Right cardiac atrium (tissue), 5 donors: ENCODE results near the gene BFSP1. TPM values are rescaled to one million over a fixed set of nuclear protein-coding genes. Genes with fewer than 3 reads are reported as not detected.

Experiments used
- ATAC-seq, 2 donors: fragments of 200-7000 bp; cut with Tn5 transposase; one replicate each; pipeline versions ENCODE4 v1.8.0 to v1.9.1; 2020; ENCODE audit warnings: moderate library complexity in 2 of 2, mild to moderate bottlenecking in 1 of 2
- DNase-seq, 3 donors: peaks; one replicate each; pipeline ENCODE4 v3.0.0-alpha.2; 2020
- H3K27ac ChIP-seq: one replicate; pipeline ENCODE4 v1.5.1; 2013; ENCODE audit warnings: mild to moderate bottlenecking, low read length, control low read depth, moderate library complexity
- H3K27me3 ChIP-seq: one replicate; pipeline ENCODE4 v1.6.1; 2013; ENCODE audit not compliant: control insufficient read depth, insufficient read depth
- H3K4me1 ChIP-seq: one replicate; pipeline ENCODE4 v1.6.1; 2013; ENCODE audit warnings: low read length; ENCODE audit not compliant: control insufficient read depth, insufficient read depth
- H3K4me3 ChIP-seq: one replicate; pipeline ENCODE4 v1.5.1; 2013; ENCODE audit warnings: low read length, control low read depth
- H3K9me3 ChIP-seq: one replicate; pipeline ENCODE4 v1.6.1; 2013; ENCODE audit warnings: low read length; ENCODE audit not compliant: control insufficient read depth
- WGBS: extraction: QIAGEN DNeasy Blood & Tissue Kit; methylation state at CpG from one replicate; pipeline ENCODE4 v1.1.7; 2013; 5-methylcytosine and 5-hydroxymethylcytosine counted together
- intact Hi-C, 4 donors: fragments of 100-400 bp; cut with DNase I; formaldehyde crosslinking; loops; one replicate each; pipeline versions ENCODE4 v1.11.0 to v1.14.0; 2022 to 2023
- polyA plus RNA-seq: library from polyadenylated mRNA; stranded (reverse); fragments of 200-250 nt; gene quantifications from one replicate; pipeline ENCODE4 v1.2.3, GENCODE V29; 2013
- total RNA-seq, 4 donors: library from RNA; stranded (reverse); fragmentation: NEBNext Ultra II Directional; extraction: Animal tissue kit (Norgen Biotek cat#: 25700); gene quantifications; one replicate each; pipeline ENCODE4 v1.2.1, GENCODE V29; 2021
- donor health status: healthy with polysubstance abuse.
- donor health status: DM: no; HTN: yes; CAD: no.
- donor health status: DM: no; HTN: no; CAD: no.
- donor health status: DM: no; HTN: yes; CAD: no; lungs with severe emphysema.
- donor health status: DM: yes; HTN: yes; CAD: no.

Gene BFSP1
- total and polyA plus RNA-seq, 5 donors = 0.59 to 1.8 (median 0.65) TPM

DNA sequence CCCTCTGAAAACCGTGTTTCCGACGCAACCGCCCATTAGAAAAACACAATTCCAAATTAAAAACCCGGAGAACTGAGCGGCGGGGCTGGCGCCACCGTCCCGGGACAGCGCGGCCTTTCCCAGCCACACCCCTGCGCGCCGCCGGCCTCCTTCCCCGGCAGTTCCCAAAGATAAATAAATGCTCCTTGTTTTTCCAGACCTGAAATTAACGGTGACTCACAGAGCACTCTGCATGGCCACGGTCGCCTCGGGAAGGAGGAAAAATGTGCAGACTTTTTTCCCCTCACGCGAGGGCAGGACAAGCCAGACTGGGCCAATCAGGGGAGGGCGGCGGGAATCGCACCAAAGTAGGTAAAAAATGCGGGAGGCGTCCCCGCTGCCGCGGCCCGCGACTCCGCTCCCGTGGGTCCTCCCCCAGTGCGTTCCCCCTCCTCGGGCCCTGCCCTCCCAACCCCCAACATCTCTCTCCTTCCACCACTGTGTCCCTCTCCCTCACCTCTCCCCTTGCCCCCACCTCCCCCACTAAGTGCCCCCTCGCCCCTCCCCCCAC, 37.9 kb upstream of the BFSP1 start:
- 2% methylated on average over 38 of the region's 38 CpGs for WGBS
- H3K27me3 ChIP-seq = no peaks in the 10 kb centered on the region
- no peaks in the 10 kb centered on the region for H3K9me3 ChIP-seq
- peaks cover 3% of the 10 kb centered on the region for H3K4me1 ChIP-seq
- peak overlapping the region; percentile 80 for H3K4me3 ChIP-seq
- peak overlapping the region; percentile 93 for H3K27ac ChIP-seq
- DNase-seq (peak; percentile 91 to 94 (median 92)), ATAC-seq (peak; percentile 87 to 92)
- intact Hi-C loops = no loop called here

DNA sequence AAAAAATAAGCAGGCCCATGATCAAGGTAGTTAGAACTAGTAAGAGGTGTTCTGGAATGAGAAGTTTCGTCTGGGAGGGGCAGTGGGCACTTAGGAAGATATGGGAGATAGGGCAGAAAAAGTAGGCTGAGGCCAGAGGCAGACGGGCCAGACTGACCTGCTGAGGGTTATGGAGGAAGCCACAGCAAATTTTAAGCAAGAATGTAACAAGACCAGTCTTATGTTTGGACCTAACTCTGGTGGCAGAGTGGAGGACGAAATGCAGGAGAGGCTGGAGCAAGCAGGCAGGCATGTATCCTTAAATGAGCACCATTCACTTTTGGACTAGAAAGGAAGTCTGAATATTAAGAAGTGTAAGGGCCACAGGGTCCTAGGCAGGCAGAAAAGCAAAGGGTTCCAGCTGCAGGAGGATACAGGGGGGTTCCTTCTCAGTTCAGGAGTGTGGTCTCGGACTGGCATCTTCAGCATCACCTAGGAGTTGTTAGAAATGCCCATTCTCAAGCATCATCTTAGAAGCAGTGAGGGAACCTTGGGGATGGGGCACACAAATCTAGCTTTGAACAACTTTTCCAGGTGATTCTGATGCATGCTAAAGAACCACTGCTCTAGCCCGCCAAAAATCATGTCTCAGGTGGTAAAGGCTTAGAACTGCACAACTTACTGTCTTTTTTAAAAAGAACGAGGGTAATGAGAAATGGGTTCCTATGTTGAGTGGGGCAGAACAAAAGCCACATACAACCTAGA, 37.0 kb upstream of the BFSP1 start:
- DNase-seq (no peak), ATAC-seq (no peak)
- intact Hi-C loops = no loop called here
- peak overlapping the region; percentile 84 for H3K27ac ChIP-seq
- no peaks in the 10 kb centered on the region for H3K9me3 ChIP-seq
- peak overlapping the region; percentile 80 for H3K4me3 ChIP-seq
- 63% methylated on average over 6 of the region's 6 CpGs for WGBS
- peaks cover 3% of the 10 kb centered on the region for H3K4me1 ChIP-seq
- H3K27me3 ChIP-seq = no peaks in the 10 kb centered on the region

DNA sequence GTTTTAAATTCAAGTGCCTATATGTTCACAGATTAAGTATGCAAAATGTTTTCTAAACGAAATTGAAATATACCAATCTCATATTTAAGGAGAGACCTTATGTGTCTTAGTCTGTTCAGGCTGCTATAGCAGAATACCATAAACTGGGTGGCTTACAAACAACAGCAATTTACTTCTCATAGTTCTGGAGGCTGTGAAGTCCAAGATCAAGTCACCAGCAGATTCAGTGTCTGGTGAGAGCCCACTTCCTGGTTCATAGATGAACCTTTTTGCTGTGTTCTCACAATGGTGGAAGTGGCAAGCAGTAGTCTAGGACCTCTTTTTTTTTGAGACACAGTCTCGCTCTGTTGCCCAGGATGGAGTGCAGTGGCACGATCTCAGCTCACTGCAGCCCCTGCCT, 35.2 kb upstream of the BFSP1 start:
- H3K9me3 ChIP-seq = no peaks in the 10 kb centered on the region
- H3K27me3 ChIP-seq = no peaks in the 10 kb centered on the region
- DNase-seq (no peak), ATAC-seq (no peak)
- no peak overlapping the region for H3K27ac ChIP-seq
- intact Hi-C loops = no loop called here
- H3K4me1 ChIP-seq = peaks cover 3% of the 10 kb centered on the region
- 97% methylated on average over 3 of the region's 3 CpGs for WGBS
- no peak overlapping the region for H3K4me3 ChIP-seq

DNA sequence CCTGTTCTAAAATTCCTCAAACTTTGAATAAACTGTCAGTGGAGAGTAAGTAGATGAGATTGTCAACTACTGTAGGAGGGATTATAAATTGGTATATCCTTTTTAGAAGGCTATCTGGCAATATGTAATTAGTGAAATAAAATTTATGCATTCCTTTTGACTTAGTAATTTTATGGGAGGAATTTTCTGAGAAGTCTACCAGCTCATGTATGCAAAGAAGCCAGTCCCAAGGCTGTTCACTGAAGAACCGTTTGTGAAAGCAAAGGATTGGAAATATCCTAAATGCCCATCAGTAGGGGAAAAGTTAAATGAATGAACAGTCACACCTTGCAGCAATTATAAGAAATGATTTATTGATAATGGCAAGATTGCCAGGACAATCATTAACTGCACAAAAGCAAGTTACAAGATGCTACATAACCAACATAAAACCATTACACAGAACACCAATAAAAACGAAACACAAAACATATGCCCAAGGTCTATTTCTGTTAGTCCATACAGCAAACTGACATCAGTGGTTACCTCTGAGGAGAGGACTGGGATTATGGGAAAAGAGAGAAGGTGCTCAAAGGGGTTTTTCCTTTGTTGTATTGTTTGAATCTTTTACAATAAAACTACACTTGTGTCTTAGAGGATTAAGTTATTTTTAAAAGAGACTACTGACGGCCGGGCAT, 34.1 kb upstream of the BFSP1 start:
- H3K9me3 ChIP-seq = no peaks in the 10 kb centered on the region
- WGBS = 79% methylated on average over 4 of the region's 4 CpGs
- H3K27ac ChIP-seq = no peak overlapping the region
- DNase-seq = no peak
- H3K27me3 ChIP-seq = no peaks in the 10 kb centered on the region
- H3K4me3 ChIP-seq = no peak overlapping the region
- H3K4me1 ChIP-seq = peaks cover 3% of the 10 kb centered on the region
- no peak for ATAC-seq
- intact Hi-C loops = no loop called here

DNA sequence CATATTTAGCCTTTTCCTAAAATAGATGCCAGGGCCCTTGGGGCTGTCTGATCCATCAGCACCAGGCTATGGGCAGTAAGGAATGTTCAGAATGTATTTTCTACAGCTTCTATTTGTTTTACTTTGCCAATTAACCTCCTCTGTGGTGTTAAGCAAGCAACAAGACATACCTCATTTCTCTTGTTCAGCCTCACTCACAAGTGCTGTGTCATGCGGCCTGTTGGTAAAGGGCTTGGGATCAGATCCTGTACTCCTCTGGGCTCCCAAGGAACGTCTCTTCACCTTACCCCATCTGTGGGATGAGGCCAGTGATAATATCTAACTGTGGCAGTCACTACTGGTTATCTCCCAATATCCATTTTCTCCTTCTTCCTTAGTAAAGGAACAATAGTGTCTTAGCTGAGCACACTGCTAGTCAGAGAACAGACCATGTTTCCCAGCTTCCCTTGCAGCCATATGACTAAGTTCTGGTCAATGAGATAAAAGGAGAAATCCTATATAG, 31.7 kb upstream of the BFSP1 start:
- peak; percentile 3 to 66 for ATAC-seq
- no peaks in the 10 kb centered on the region for H3K4me1 ChIP-seq
- no peaks in the 10 kb centered on the region for H3K27me3 ChIP-seq
- 67% methylated on average over 2 of the region's 2 CpGs for WGBS
- no peak for DNase-seq
- H3K27ac ChIP-seq = peak overlapping the region; percentile 61
- H3K9me3 ChIP-seq = no peaks in the 10 kb centered on the region
- H3K4me3 ChIP-seq = no peak overlapping the region
- intact Hi-C loops = no loop called here

DNA sequence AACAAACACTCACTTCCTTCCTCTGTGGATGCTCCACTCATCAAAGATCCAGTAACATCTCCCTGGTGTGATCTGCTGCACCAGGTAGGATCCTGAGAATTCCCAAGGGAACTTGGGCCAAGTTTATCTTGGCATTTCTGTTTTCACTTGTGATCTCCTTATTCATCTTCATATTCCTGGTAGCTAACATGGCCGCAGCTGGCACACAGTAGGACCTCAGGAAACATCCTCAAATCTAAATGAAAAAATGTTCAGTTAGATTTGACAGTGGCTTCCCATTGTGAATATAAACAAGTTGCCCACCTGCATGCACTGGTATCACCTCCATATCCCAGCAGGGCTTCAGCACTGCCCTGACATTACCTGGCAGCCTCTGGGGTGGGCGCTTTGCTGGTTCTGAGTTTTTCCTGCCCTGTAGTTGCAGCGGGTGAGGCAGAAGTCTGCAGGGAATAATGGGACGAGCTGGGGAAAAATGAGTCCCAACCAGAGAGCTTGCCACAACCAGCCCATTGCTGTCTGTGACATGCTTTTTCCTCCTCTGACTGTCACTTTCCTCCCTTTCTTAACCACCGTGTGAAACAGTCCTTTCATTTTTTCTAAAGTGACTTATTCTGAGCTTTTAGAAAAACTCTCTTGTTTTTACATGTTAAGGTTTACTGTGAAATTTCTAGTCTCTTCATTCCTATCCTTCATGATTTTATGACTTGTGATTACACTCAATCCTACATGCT, 29.3 kb upstream of the BFSP1 start:
- no peaks in the 10 kb centered on the region for H3K9me3 ChIP-seq
- H3K4me3 ChIP-seq = no peak overlapping the region
- peaks cover 5% of the 10 kb centered on the region for H3K4me1 ChIP-seq
- intact Hi-C loops = no loop called here
- ATAC-seq (no peak), DNase-seq (no peak)
- H3K27ac ChIP-seq = no peak overlapping the region
- WGBS = 84% methylated on average over 5 of the region's 5 CpGs
- no peaks in the 10 kb centered on the region for H3K27me3 ChIP-seq

DNA sequence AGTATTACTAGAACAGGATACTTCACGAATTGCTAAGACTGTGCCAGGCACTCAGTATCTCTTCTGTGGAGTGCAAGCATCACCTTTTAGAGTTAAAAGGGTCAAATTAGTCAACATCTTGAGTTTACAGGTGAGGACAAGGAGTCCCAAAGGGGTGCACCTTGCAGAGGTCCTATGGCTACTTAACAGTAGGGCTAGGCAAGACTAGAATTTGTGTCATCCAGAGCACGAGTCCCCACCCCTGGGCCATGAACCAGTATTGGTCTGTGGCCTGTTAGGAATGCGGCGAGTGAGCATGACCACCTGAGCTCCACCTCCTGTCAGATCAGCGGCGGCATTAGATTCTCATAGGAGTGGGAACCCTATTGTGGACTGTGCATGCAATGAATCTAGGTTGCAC, 28.2 kb upstream of the BFSP1 start:
- Histone ChIP-seq H3K4me3 (no peak overlapping the region), H3K27me3 (no peaks in the 10 kb centered on the region), H3K27ac (no peak overlapping the region), H3K4me1 (peaks cover 5% of the 10 kb centered on the region), H3K9me3 (no peaks in the 10 kb centered on the region)
- no peak for ATAC-seq
- intact Hi-C loops = no loop called here
- DNase-seq = no peak
- WGBS = 97% methylated on average over 6 of the region's 6 CpGs

DNA sequence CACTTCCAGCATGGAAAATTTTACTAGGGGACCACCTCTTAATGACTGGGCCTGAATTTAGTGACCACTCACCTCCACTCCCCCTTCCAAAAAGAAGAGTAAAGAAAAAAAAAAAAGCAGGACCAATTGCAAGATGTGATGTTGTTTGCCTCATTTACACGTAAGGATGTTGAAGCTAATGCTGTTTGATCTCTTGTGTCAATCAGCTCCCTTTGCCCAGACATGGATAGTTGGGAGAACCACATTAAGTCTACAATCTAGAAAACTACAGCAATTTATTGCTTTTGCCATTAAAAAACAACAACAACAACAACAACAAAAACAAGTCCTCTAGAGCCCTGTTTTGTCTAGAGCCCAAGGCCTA, 27.7 kb upstream of the BFSP1 start:
- ATAC-seq (no peak), DNase-seq (no peak)
- H3K27me3 ChIP-seq = no peaks in the 10 kb centered on the region
- peak overlapping the region; percentile 99 for H3K27ac ChIP-seq
- H3K4me1 ChIP-seq = peaks cover 5% of the 10 kb centered on the region
- WGBS = 78% methylated on average over 1 of the region's 1 CpG
- no peak overlapping the region for H3K4me3 ChIP-seq
- intact Hi-C loops = no loop called here
- no peaks in the 10 kb centered on the region for H3K9me3 ChIP-seq

DNA sequence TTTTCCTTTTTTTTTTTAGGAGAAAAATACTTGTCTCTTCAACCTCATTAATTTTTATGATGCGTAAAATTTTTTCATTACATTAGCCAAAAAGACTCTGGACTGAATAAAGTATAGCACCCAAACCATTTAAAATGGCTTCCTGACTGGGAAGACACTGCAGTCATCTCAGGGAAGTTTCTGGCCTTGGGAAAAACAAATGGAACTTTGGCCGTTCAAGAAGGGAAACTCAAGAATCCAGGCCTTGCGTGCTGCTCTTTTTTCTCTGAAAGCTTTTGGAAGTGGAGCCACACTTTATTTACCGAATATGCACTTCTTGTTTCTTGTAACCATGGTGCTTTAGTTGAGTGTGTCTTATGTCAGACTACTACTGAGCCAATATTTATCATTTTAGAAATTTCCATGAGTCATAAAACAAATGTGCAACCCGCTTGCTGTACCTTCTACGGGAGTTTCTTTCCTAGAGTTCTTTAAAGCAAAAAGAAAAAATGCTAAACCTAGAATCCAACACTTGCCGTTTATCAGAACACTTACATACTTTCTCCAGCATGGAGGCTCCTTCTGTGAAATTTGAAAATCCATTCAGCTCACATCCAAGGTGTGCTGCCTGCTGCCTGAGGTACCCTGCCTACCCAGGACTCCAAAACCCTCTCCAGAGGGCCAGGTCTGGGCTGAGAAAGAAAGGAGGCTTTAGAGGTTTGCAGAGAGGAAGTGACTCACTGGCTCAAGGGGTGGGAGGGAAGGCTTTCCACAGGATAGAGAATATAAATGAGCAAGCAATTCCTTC, 27.2 kb upstream of the BFSP1 start:
- ATAC-seq (peak; percentile 79 to 95), DNase-seq (peak in 2 of 3 donors; percentile 61 to 62)
- intact Hi-C loops = no loop called here
- Histone ChIP-seq H3K27ac (peak overlapping the region; percentile 99), H3K4me1 (peaks cover 5% of the 10 kb centered on the region), H3K27me3 (no peaks in the 10 kb centered on the region), H3K4me3 (no peak overlapping the region), H3K9me3 (no peaks in the 10 kb centered on the region)
- 37% methylated on average over 7 of the region's 7 CpGs for WGBS

DNA sequence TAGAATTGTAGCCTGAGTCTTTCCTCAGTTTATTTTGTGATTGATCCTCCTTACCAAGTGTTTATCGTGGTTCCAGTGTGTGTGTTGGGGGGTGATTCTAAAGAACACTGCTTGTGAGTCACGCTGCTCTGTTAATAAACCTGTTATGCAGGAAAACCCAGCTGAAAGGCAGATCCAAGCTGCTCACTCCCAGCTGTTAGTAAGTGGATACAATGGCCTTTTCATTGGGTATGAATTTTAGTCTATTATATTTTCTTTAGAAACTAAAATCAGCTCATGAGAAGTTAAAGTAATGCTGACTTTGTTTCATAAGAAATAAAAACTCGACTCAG, 26.5 kb upstream of the BFSP1 start:
- Histone ChIP-seq H3K27me3 (no peaks in the 10 kb centered on the region), H3K27ac (peak overlapping the region; percentile 84), H3K9me3 (no peaks in the 10 kb centered on the region), H3K4me1 (peaks cover 5% of the 10 kb centered on the region), H3K4me3 (no peak overlapping the region)
- WGBS = 70% methylated on average over 3 of the region's 3 CpGs
- DNase-seq = no peak
- intact Hi-C loops = no loop called here
- ATAC-seq = peak in 1 of 2 donors; percentile 55
